Stomach (tissue), 4 donors: Measurements from ENCODE around the gene CTNNA1.

Experiments
- EP300 ChIP-seq: sonication (generic); formaldehyde crosslinking; IDR thresholded peaks from one replicate; pipeline ENCODE4 v1.6.1; 2017; ENCODE audit warnings: antibody characterized with exemption
- POLR2A ChIP-seq, 4 donors: fragments of 450-650 bp; IDR thresholded peaks; one replicate each; pipeline ENCODE4 v1.6.1; 2016; ENCODE audit warnings: antibody characterized with exemption in 4 of 4, control low read depth in 2 of 4, mild to moderate bottlenecking in 1 of 4, moderate library complexity in 1 of 4
- TF ChIP-seq, protein P1 (sequence below), 7 experiments: fragments of 450-650 bp in 4 of 7; fragments of 200-600 bp in 3 of 7; sonication (generic) in 3 of 7; IDR thresholded peaks; one replicate each; pipeline ENCODE4 v1.5.1; 2016 to 2019; ENCODE audit warnings: antibody characterized with exemption in 7 of 7, control low read depth in 2 of 7, mild to moderate bottlenecking in 1 of 7

DNA sequence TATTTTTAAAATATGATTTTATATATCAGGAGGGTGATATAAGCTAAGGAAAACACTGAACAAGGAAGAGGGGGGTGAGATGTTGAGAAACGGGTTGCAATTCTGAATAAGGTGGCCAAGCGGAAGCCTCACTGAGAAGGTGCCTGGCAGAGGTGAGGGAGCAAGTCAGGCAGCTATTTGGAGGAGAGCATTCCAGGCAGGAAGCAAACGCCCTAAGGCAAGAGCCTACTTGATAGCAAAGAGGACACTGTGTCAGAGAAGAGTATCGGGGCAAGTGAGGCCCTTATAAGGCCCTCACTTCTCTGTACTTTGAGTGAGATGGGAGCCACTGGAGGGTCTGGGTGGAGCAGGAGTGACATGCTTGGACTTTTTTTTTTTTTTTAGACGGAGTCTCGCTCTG, 8.0 kb upstream of the CTNNA1 start:
- TF ChIP-seq, protein P1, sequence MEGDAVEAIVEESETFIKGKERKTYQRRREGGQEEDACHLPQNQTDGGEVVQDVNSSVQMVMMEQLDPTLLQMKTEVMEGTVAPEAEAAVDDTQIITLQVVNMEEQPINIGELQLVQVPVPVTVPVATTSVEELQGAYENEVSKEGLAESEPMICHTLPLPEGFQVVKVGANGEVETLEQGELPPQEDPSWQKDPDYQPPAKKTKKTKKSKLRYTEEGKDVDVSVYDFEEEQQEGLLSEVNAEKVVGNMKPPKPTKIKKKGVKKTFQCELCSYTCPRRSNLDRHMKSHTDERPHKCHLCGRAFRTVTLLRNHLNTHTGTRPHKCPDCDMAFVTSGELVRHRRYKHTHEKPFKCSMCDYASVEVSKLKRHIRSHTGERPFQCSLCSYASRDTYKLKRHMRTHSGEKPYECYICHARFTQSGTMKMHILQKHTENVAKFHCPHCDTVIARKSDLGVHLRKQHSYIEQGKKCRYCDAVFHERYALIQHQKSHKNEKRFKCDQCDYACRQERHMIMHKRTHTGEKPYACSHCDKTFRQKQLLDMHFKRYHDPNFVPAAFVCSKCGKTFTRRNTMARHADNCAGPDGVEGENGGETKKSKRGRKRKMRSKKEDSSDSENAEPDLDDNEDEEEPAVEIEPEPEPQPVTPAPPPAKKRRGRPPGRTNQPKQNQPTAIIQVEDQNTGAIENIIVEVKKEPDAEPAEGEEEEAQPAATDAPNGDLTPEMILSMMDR (IDR thresholded peaks at IDR 0.05), result no peak
- TF ChIP-seq POLR2A (IDR thresholded peaks at IDR 0.05) (no peak), EP300 (no peak)
